Smooth muscle cell (in vitro differentiated cells): Measurements from ENCODE around the gene MISP3. TPM values are rescaled to one million over a fixed set of nuclear protein-coding genes. Genes with fewer than 3 reads are reported as not detected.

Source experiments
- DNase-seq: peaks from one replicate; lab custom pipeline; 2025; ENCODE audit not compliant: unreplicated experiment; lab: John Stamatoyannopoulos, UW
- H2AFZ ChIP-seq: fragments of 200-600 bp; sonication (generic); 2 replicates; pipeline ENCODE4 v1.6.0; 2016; ENCODE audit warnings: antibody characterized with exemption, low read depth, mild to moderate bottlenecking
- H3F3A ChIP-seq: fragments of 200-600 bp; sonication (generic); 2 replicates; pipeline ENCODE4 v1.6.0; 2017; ENCODE audit warnings: antibody characterized with exemption, low read depth
- H3K27ac ChIP-seq: fragments of 200-600 bp; sonication (generic); 2 replicates; pipeline ENCODE4 v1.5.1; 2016; ENCODE audit warnings: low read depth, mild to moderate bottlenecking
- H3K27me3 ChIP-seq: fragments of 200-600 bp; sonication (generic); 2 replicates; pipeline ENCODE4 v1.6.1; 2016; ENCODE audit warnings: low read depth, mild to moderate bottlenecking
- H3K36me3 ChIP-seq: fragments of 200-600 bp; sonication (generic); 2 replicates; pipeline ENCODE4 v1.5.1; 2016; ENCODE audit warnings: low read depth
- H3K4me1 ChIP-seq: fragments of 200-600 bp; sonication (generic); 2 replicates; pipeline ENCODE4 v1.5.1; 2016; ENCODE audit warnings: low read depth
- H3K4me2 ChIP-seq: fragments of 200-600 bp; sonication (generic); 2 replicates; pipeline ENCODE4 v1.6.0; 2016; ENCODE audit warnings: mild to moderate bottlenecking
- H3K4me3 ChIP-seq: fragments of 200-600 bp; sonication (generic); 2 replicates; pipeline ENCODE4 v1.5.1; 2016; ENCODE audit warnings: mild to moderate bottlenecking
- H3K79me2 ChIP-seq: fragments of 200-600 bp; sonication (generic); 2 replicates; pipeline ENCODE4 v1.6.0; 2016; ENCODE audit warnings: low read depth, mild to moderate bottlenecking
- H3K9ac ChIP-seq: fragments of 200-600 bp; sonication (generic); 2 replicates; pipeline ENCODE4 v1.6.0; 2016; ENCODE audit warnings: low read depth
- H3K9me3 ChIP-seq: fragments of 200-600 bp; sonication (generic); replicated peaks from 2 replicates; pipeline ENCODE4 v1.5.1; 2016; ENCODE audit warnings: low read depth
- H4K20me1 ChIP-seq: fragments of 200-600 bp; sonication (generic); 2 replicates; pipeline ENCODE4 v1.6.0; 2016; ENCODE audit warnings: low read depth
- CTCF ChIP-seq: fragments of 200-600 bp; sonication (generic); IDR thresholded peaks from 2 replicates; pipeline ENCODE4 v1.5.1; 2017; ENCODE audit warnings: borderline replicate concordance, mild to moderate bottlenecking, antibody characterized with exemption; ENCODE audit not compliant: insufficient read depth, poor library complexity, severe bottlenecking
- WGBS: methylation state at CpG from one replicate; pipeline ENCODE4 v1.1.7; 2016; ENCODE audit warnings: low lambda C conversion rate; 5-methylcytosine and 5-hydroxymethylcytosine counted together
- polyA plus RNA-seq: library from polyadenylated mRNA; unstranded; fragments of >200 nt; fragmentation: Nextera tagmentation; extraction: Ambion mirVana; gene quantifications from 2 replicates; pipeline ENCODE4 v1.2.1, GENCODE V29; 2016
- total RNA-seq: library from RNA; depleted of rRNA; stranded (reverse); fragments of >200 nt; gene quantifications from 2 replicates; pipeline ENCODE4 v1.2.3, GENCODE V29; 2014

Gene MISP3
- total and polyA plus RNA-seq, 2 experiments from 2014 or later = 0.61 to 2.4 TPM

DNA sequence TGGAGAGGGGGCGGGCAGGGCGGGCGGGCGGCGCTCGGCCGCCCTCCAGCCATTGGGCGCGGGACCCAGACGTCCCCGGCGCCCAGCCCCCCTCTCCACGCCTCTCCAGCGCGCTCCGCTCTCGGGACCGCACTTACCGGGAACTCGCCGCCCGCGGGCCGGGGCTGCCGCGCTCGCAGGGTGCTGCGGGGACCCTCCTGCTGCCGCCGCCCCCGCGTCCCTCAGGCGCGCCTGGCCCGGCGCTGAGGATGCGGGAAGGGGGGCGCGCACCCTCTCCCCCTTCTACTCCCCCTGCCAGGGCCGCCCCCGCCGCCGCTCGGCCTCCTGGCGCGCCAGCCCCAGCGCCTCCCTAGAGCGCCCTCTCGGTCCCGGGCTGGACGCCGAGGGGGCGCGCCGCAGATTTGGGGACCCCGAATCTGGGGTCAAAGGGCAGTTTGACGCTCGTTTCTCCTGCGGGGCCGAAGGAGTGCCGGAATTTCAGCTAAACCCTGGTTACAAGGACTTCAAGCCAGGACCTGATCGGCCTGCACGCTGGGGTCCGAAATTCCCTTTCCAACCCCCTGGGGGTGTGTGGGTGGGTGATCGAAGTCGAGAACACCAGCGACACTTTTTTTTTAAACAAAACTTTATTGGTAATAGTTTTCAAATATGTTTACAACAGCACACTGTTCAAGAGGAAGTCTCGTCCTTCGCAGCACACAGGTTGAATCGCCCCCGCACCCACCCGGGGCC, 18.7 kb downstream of the MISP3 start:
- H3K27me3 ChIP-seq = no peaks in the 10 kb centered on the region
- H3K36me3 ChIP-seq = no peaks in the 10 kb centered on the region
- no peaks in the 10 kb centered on the region for H3K9me3 ChIP-seq
- H3K79me2 ChIP-seq = no peaks in the 10 kb centered on the region
- H3K4me1 ChIP-seq = no peaks in the 10 kb centered on the region
- peak; percentile 82 for DNase-seq
- peaks cover 12% of the 10 kb centered on the region for H4K20me1 ChIP-seq
- 0% methylated on average over 30 of the region's 72 CpGs for WGBS
- H3F3A ChIP-seq = no peaks in the 10 kb centered on the region
- TF ChIP-seq CTCF = peak; percentile 27
- H3K4me3 ChIP-seq = peak overlapping the region; percentile 97
- H3K4me2 ChIP-seq = peak overlapping the region; percentile 100
- peak overlapping the region; percentile 64 for H3K9ac ChIP-seq
- peak overlapping the region; percentile 74 for H3K27ac ChIP-seq
- peak overlapping the region; percentile 91 for H2AFZ ChIP-seq

GRCh38 chr19:14091813-14092462, 19.4 kb downstream of the MISP3 start:
- Histone ChIP-seq H3F3A (no peaks in the 10 kb centered on the region), H3K4me1 (no peaks in the 10 kb centered on the region), H3K27ac (peak overlapping the region; percentile 74), H4K20me1 (peaks cover 12% of the 10 kb centered on the region), H3K36me3 (no peaks in the 10 kb centered on the region), H3K9me3 (no peaks in the 10 kb centered on the region), H2AFZ (no peak overlapping the region), H3K79me2 (no peaks in the 10 kb centered on the region), H3K4me3 (peak overlapping the region; percentile 97), H3K27me3 (no peaks in the 10 kb centered on the region), H3K9ac (peak overlapping the region; percentile 64), H3K4me2 (peak overlapping the region; percentile 100)
- WGBS = 30% methylated on average over 12 of the region's 15 CpGs
- no peak for DNase-seq
- TF ChIP-seq CTCF = no peak

GRCh38 chr19:14093117-14093823, 20.7 kb downstream of the MISP3 start:
- no peak overlapping the region for H3K9ac ChIP-seq
- H3K79me2 ChIP-seq = no peaks in the 10 kb centered on the region
- H3K4me2 ChIP-seq = no peak overlapping the region
- DNase-seq = no peak
- H3K27me3 ChIP-seq = no peaks in the 10 kb centered on the region
- peaks cover 12% of the 10 kb centered on the region for H4K20me1 ChIP-seq
- no peaks in the 10 kb centered on the region for H3K9me3 ChIP-seq
- no peaks in the 10 kb centered on the region for H3F3A ChIP-seq
- WGBS = 95% methylated on average over 9 of the region's 9 CpGs
- no peak for TF ChIP-seq CTCF
- H2AFZ ChIP-seq = no peak overlapping the region
- H3K4me1 ChIP-seq = no peaks in the 10 kb centered on the region
- no peak overlapping the region for H3K27ac ChIP-seq
- no peaks in the 10 kb centered on the region for H3K36me3 ChIP-seq
- H3K4me3 ChIP-seq = no peak overlapping the region
